Lower leg skin (tissue), 4 donors: Measurements from ENCODE around the gene MYL5. TPM values are rescaled to one million over a fixed set of nuclear protein-coding genes. Genes with fewer than 3 reads are reported as not detected.

Experiments
- DNase-seq, 2 donors: peaks; one replicate each; pipeline ENCODE4 v3.0.0-alpha.2; 2019; ENCODE audit warnings: low spot score in 2 of 2
- H3K4me3 ChIP-seq: fragments of 200-600 bp; sonication (generic); 2 replicates; pipeline ENCODE4 v1.5.1; 2017; ENCODE audit warnings: mild to moderate bottlenecking, low read depth; ENCODE audit not compliant: poor library complexity, severe bottlenecking
- CTCF ChIP-seq, 3 donors: fragments of 450-650 bp; IDR thresholded peaks; one replicate each; pipeline ENCODE4 v1.5.1; 2016; ENCODE audit warnings: antibody characterized with exemption in 3 of 3, mild to moderate bottlenecking in 3 of 3, moderate library complexity in 2 of 3
- POLR2A ChIP-seq, 2 donors: fragments of 450-650 bp; IDR thresholded peaks; one replicate each; pipeline ENCODE4 v1.6.1; 2016 to 2017; ENCODE audit warnings: antibody characterized with exemption in 2 of 2, mild to moderate bottlenecking in 1 of 2, moderate library complexity in 1 of 2
- WGBS, 2 donors: methylation state at CpG; one replicate each; pipeline ENCODE4 v1.1.5; 2018; 5-methylcytosine and 5-hydroxymethylcytosine counted together
- intact Hi-C: fragments of 100-400 bp; cut with DNase I; formaldehyde crosslinking; loops from one replicate; pipeline ENCODE4 v1.15.0; 2023; ENCODE audit warnings: low total_unique reads
- total RNA-seq, 4 donors: library from RNA; depleted of rRNA; stranded (reverse); fragments of >200 nt; gene quantifications; one replicate each; pipeline ENCODE4 v1.1.0, GENCODE V29; 2016

The MYL5 gene
- total RNA-seq, 4 donors from 2014 or later = 7.2 to 31.4 (median 7.7) TPM

- H3K4me3 ChIP-seq = no peak overlapping the region
- intact Hi-C loops = no loop called here
- 48 to 78% methylated on average over 16 to 30 of the region's 58 CpGs for WGBS, 2 donors
- no peak for TF ChIP-seq CTCF (IDR thresholded peaks at IDR 0.05)
- no peak for TF ChIP-seq POLR2A (IDR thresholded peaks at IDR 0.05)
- DNase-seq = peak in 1 of 2 donors; percentile 92
Measured at GRCh38 chr4:681736-682451, 7.6 kb downstream of the MYL5 start.

- no peak for TF ChIP-seq CTCF (IDR thresholded peaks at IDR 0.05)
- TF ChIP-seq POLR2A (IDR thresholded peaks at IDR 0.05) = no peak
- 83 to 85% methylated on average over 9 to 11 of the region's 23 CpGs for WGBS, 2 donors
Measured at GRCh38 chr4:682490-683172, 8.3 kb downstream of the MYL5 start.

GRCh38 chr4:683247-683897, 9.0 kb downstream of the MYL5 start:
- intact Hi-C loops = no loop called here
- TF ChIP-seq CTCF (IDR thresholded peaks at IDR 0.05) = no peak
- H3K4me3 ChIP-seq = no peak overlapping the region
- DNase-seq = no peak
- WGBS, 2 donors = 69 to 75% methylated on average over 17 to 22 of the region's 25 CpGs

More at GRCh38 chr4:682490-683172, 8.3 kb downstream of the MYL5 start:
- peak in 1 of 2 donors; percentile 86 for DNase-seq
- intact Hi-C loops = no loop called here
- no peak overlapping the region for H3K4me3 ChIP-seq

GRCh38 chr4:683982-684622, 9.8 kb downstream of the MYL5 start:
- DNase-seq = no peak
- intact Hi-C loops = no loop called here
- WGBS, 2 donors = 42 to 45% methylated on average over 14 to 15 of the region's 19 CpGs
- H3K4me3 ChIP-seq = no peak overlapping the region
- TF ChIP-seq CTCF (IDR thresholded peaks at IDR 0.05) (peak in 1 of 3 donors; percentile 28), POLR2A (IDR thresholded peaks at IDR 0.05) (no peak)

GRCh38 chr4:684623-685327, 10.4 kb downstream of the MYL5 start:
- TF ChIP-seq CTCF (IDR thresholded peaks at IDR 0.05) (no peak), POLR2A (IDR thresholded peaks at IDR 0.05) (no peak)
- intact Hi-C loops = no loop called here
- H3K4me3 ChIP-seq = no peak overlapping the region
- WGBS, 2 donors = 78 to 80% methylated on average over 14 to 18 of the region's 21 CpGs
- DNase-seq = no peak
